ENCODE results near the gene PHLPP1. TPM values are rescaled to one million over a fixed set of nuclear protein-coding genes. Genes with fewer than 3 reads are reported as not detected.

PHLPP1 gene
- total and polyA plus RNA-seq, 4 experiments from 2014 or later = 0.36 to 7.8 (median 6.3) TPM; not detected in 1

- H3K9me3 ChIP-seq (ENCODE audit: control insufficient read depth in 1 of 2, low read length in 2 of 2) = no peaks in the 10 kb centered on the region
- no peak for DNase-seq
- Mint-ChIP-seq H3K9me3 (no peaks in the 10 kb centered on the region), H3K27ac (no peak overlapping the region), H3K27me3 (no peaks in the 10 kb centered on the region), H3K4me3 (no peak overlapping the region), H3K4me1 (peaks cover 0 to 3% (median 0%) of the 10 kb centered on the region in 4 donors), H3K36me3 (peaks cover 0 to 6% of the 10 kb centered on the region in 2 donors)
- H3K27me3 ChIP-seq (ENCODE audit: insufficient read depth, low read length) = no peaks in the 10 kb centered on the region
- ChIA-PET POLR2A (ENCODE audit: partially characterized antibody) (no interaction called here), CTCF (ENCODE audit: partially characterized antibody) (no interaction called here)
- H3K4me3 ChIP-seq (ENCODE audit: low read length in 2 of 2) = no peak overlapping the region
- H3K27ac ChIP-seq (ENCODE audit: low read depth, low read length) = no peak overlapping the region
- intact Hi-C loops (cut with micrococcal nuclease) = no loop called here
- no peaks in the 10 kb centered on the region for H3K36me3 ChIP-seq (ENCODE audit: insufficient read depth, low read length)
- no peaks in the 10 kb centered on the region for H3K4me1 ChIP-seq (ENCODE audit: insufficient read depth, low read length)
Observed at GRCh38 chr18:62877411-62878221, 162.3 kb downstream of the PHLPP1 start.

DNA sequence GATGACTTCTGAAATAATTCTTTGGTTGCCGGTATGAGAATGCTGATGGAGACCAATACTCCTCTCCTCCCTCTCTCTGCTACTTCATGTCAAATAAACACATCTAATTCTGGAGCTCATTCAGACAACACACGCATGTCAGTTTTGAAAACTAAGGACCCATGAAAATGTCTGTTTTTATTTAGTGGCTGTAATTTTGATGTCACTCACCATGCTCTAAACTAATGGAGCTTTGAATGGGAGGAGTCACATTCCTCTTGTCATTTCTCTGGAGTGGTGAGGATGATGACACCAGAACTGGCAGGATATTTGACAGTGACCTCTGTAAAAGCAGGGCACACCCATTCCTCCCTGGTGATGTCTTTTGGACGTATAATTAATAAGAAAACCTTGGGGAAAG lies 163.0 kb downstream of the PHLPP1 start:
- H3K36me3 ChIP-seq (ENCODE audit: insufficient read depth, low read length) = no peaks in the 10 kb centered on the region
- peaks cover 0 to 6% of the 10 kb centered on the region in 2 donors for H3K36me3 Mint-ChIP-seq
- H3K4me3 Mint-ChIP-seq = no peak overlapping the region
- no peaks in the 10 kb centered on the region for H3K9me3 Mint-ChIP-seq
- ChIA-PET POLR2A (ENCODE audit: partially characterized antibody) (no interaction called here), CTCF (ENCODE audit: partially characterized antibody) (no interaction called here)
- H3K4me1 ChIP-seq (ENCODE audit: insufficient read depth, low read length) = no peaks in the 10 kb centered on the region
- intact Hi-C loops (cut with micrococcal nuclease) = no loop called here
- no peaks in the 10 kb centered on the region for H3K27me3 ChIP-seq (ENCODE audit: insufficient read depth, low read length)
- no peak overlapping the region for H3K27ac Mint-ChIP-seq
- H3K4me3 ChIP-seq (ENCODE audit: low read length in 2 of 2) = no peak overlapping the region
- DNase-seq = no peak
- H3K9me3 ChIP-seq (ENCODE audit: control insufficient read depth in 1 of 2, low read length in 2 of 2) = no peaks in the 10 kb centered on the region
- H3K27me3 Mint-ChIP-seq = no peaks in the 10 kb centered on the region
- H3K27ac ChIP-seq (ENCODE audit: low read depth, low read length) = no peak overlapping the region
- peaks cover 0 to 3% (median 0%) of the 10 kb centered on the region in 4 donors for H3K4me1 Mint-ChIP-seq

DNA sequence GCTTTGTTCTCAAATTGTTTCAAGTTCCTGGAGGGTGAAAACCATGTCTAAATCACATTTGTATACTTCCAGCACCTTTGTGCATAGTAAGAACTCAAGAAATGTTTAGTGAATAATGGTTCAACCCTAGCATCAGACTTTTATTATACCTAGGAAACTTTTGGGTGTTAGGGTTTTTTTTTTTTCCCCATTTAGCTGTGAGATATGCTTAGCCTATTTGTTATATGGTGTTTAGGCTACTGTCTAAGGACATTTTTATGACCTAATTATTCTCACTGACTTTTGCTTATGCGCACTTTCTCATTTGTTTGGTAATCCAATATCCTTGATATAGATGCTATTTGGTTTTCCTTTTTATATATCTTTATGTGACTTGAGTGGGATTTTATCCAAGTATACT lies 164.7 kb downstream of the PHLPP1 start:
- no peak overlapping the region for H3K4me3 Mint-ChIP-seq
- Histone ChIP-seq H3K27ac (ENCODE audit: low read depth, low read length) (no peak overlapping the region), H3K27me3 (ENCODE audit: insufficient read depth, low read length) (no peaks in the 10 kb centered on the region), H3K4me3 (ENCODE audit: low read length in 2 of 2) (no peak overlapping the region), H3K9me3 (ENCODE audit: control insufficient read depth in 1 of 2, low read length in 2 of 2) (no peaks in the 10 kb centered on the region), H3K36me3 (ENCODE audit: insufficient read depth, low read length) (no peaks in the 10 kb centered on the region), H3K4me1 (ENCODE audit: insufficient read depth, low read length) (no peaks in the 10 kb centered on the region)
- DNase-seq = no peak
- CTCF ChIA-PET (ENCODE audit: partially characterized antibody) = no interaction called here
- no peak overlapping the region for H3K27ac Mint-ChIP-seq
- peaks cover 0 to 3% (median 0%) of the 10 kb centered on the region in 4 donors for H3K4me1 Mint-ChIP-seq
- peaks cover 0 to 6% of the 10 kb centered on the region in 2 donors for H3K36me3 Mint-ChIP-seq
- H3K27me3 Mint-ChIP-seq = no peaks in the 10 kb centered on the region
- no peaks in the 10 kb centered on the region for H3K9me3 Mint-ChIP-seq
- intact Hi-C loops (cut with micrococcal nuclease) = no loop called here
- POLR2A ChIA-PET (ENCODE audit: partially characterized antibody) = no interaction called here

- Mint-ChIP-seq H3K4me1 (peaks cover 0 to 4% (median 0%) of the 10 kb centered on the region in 4 donors), H3K36me3 (peaks cover 0 to 6% of the 10 kb centered on the region in 2 donors), H3K27me3 (no peaks in the 10 kb centered on the region), H3K4me3 (no peak overlapping the region), H3K27ac (no peak overlapping the region), H3K9me3 (no peaks in the 10 kb centered on the region)
- H3K27me3 ChIP-seq (ENCODE audit: insufficient read depth, low read length) = no peaks in the 10 kb centered on the region
- H3K4me3 ChIP-seq (ENCODE audit: low read length in 2 of 2) = no peak overlapping the region
- ChIA-PET CTCF (ENCODE audit: partially characterized antibody) (no interaction called here), POLR2A (ENCODE audit: partially characterized antibody) (no interaction called here)
- H3K27ac ChIP-seq (ENCODE audit: low read depth, low read length) = no peak overlapping the region
- intact Hi-C loops (cut with micrococcal nuclease) = no loop called here
- H3K36me3 ChIP-seq (ENCODE audit: insufficient read depth, low read length) = no peaks in the 10 kb centered on the region
- no peaks in the 10 kb centered on the region for H3K4me1 ChIP-seq (ENCODE audit: insufficient read depth, low read length)
- H3K9me3 ChIP-seq (ENCODE audit: control insufficient read depth in 1 of 2, low read length in 2 of 2) = no peaks in the 10 kb centered on the region
- no peak for DNase-seq
Observed at GRCh38 chr18:62880673-62881364, 165.5 kb downstream of the PHLPP1 start.

- Mint-ChIP-seq H3K27me3 (no peaks in the 10 kb centered on the region), H3K27ac (no peak overlapping the region), H3K4me3 (no peak overlapping the region), H3K9me3 (no peaks in the 10 kb centered on the region), H3K4me1 (peaks cover 0 to 5% (median 0%) of the 10 kb centered on the region in 4 donors), H3K36me3 (peaks cover 0 to 6% of the 10 kb centered on the region in 2 donors)
- H3K4me1 ChIP-seq (ENCODE audit: insufficient read depth, low read length) = no peaks in the 10 kb centered on the region
- DNase-seq = no peak
- ChIA-PET POLR2A (ENCODE audit: partially characterized antibody) (no interaction called here), CTCF (ENCODE audit: partially characterized antibody) (no interaction called here)
- no peaks in the 10 kb centered on the region for H3K9me3 ChIP-seq (ENCODE audit: control insufficient read depth in 1 of 2, low read length in 2 of 2)
- no peaks in the 10 kb centered on the region for H3K27me3 ChIP-seq (ENCODE audit: insufficient read depth, low read length)
- H3K4me3 ChIP-seq (ENCODE audit: low read length in 2 of 2) = no peak overlapping the region
- intact Hi-C loops (cut with micrococcal nuclease) = no loop called here
- H3K36me3 ChIP-seq (ENCODE audit: insufficient read depth, low read length) = no peaks in the 10 kb centered on the region
- no peak overlapping the region for H3K27ac ChIP-seq (ENCODE audit: low read depth, low read length)
Observed at GRCh38 chr18:62881509-62882016, 166.2 kb downstream of the PHLPP1 start.

GRCh38 chr18:62883937-62884735 lies 168.8 kb downstream of the PHLPP1 start:
- H3K4me3 Mint-ChIP-seq = no peak overlapping the region
- ChIA-PET POLR2A (ENCODE audit: partially characterized antibody) (no interaction called here), CTCF (ENCODE audit: partially characterized antibody) (interaction anchor here (0.6 kb wide), 1 partner anchor 34 kb away, joined by 3 read pairs; no protein-coding TSS in a partner anchor)
- H3K27ac ChIP-seq (ENCODE audit: low read depth, low read length) = no peak overlapping the region
- H3K9me3 ChIP-seq (ENCODE audit: control insufficient read depth in 1 of 2, low read length in 2 of 2) = no peaks in the 10 kb centered on the region
- intact Hi-C loops (cut with micrococcal nuclease) = no loop called here
- H3K4me1 Mint-ChIP-seq = peaks cover 0 to 3% (median 0%) of the 10 kb centered on the region in 4 donors
- no peak overlapping the region for H3K4me3 ChIP-seq (ENCODE audit: low read length in 2 of 2)
- no peaks in the 10 kb centered on the region for H3K4me1 ChIP-seq (ENCODE audit: insufficient read depth, low read length)
- no peak overlapping the region for H3K27ac Mint-ChIP-seq
- no peaks in the 10 kb centered on the region for H3K27me3 ChIP-seq (ENCODE audit: insufficient read depth, low read length)
- peaks cover 0 to 6% of the 10 kb centered on the region in 2 donors for H3K36me3 Mint-ChIP-seq
- H3K27me3 Mint-ChIP-seq = no peaks in the 10 kb centered on the region
- no peak for DNase-seq
- H3K9me3 Mint-ChIP-seq = no peaks in the 10 kb centered on the region
- no peaks in the 10 kb centered on the region for H3K36me3 ChIP-seq (ENCODE audit: insufficient read depth, low read length)

DNA sequence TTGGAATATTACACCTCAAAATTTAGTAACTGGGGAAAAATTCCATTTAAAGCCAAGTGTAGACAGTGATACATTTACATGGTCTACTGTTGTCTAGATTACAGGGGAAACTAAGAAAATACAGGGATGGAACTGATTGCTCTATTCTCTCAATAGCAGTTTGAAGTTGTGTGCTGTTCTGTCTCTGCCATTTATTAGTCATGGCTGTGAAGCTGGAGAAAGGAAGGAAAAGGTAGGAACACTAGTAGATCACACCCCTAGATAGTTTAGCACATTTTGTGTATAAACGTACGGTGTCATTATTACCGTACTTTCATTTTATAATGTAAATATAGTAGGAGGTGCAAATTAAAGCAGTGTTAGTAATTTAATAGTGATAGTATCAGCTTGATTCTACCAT lies 170.5 kb downstream of the PHLPP1 start:
- no peaks in the 10 kb centered on the region for H3K9me3 Mint-ChIP-seq
- no peak overlapping the region for H3K27ac ChIP-seq (ENCODE audit: low read depth, low read length)
- H3K36me3 ChIP-seq (ENCODE audit: insufficient read depth, low read length) = no peaks in the 10 kb centered on the region
- H3K9me3 ChIP-seq (ENCODE audit: control insufficient read depth in 1 of 2, low read length in 2 of 2) = no peaks in the 10 kb centered on the region
- intact Hi-C loops (cut with micrococcal nuclease) = no loop called here
- CTCF ChIA-PET (ENCODE audit: partially characterized antibody) = no interaction called here
- H3K36me3 Mint-ChIP-seq = peaks cover 0 to 9% of the 10 kb centered on the region in 2 donors
- no peak overlapping the region for H3K27ac Mint-ChIP-seq
- H3K4me1 Mint-ChIP-seq = peaks cover 0 to 2% (median 0%) of the 10 kb centered on the region in 4 donors
- POLR2A ChIA-PET (ENCODE audit: partially characterized antibody) = no interaction called here
- H3K4me3 ChIP-seq (ENCODE audit: low read length in 2 of 2) = no peak overlapping the region
- DNase-seq = no peak
- H3K27me3 Mint-ChIP-seq = no peaks in the 10 kb centered on the region
- no peak overlapping the region for H3K4me3 Mint-ChIP-seq
- no peaks in the 10 kb centered on the region for H3K4me1 ChIP-seq (ENCODE audit: insufficient read depth, low read length)
- no peaks in the 10 kb centered on the region for H3K27me3 ChIP-seq (ENCODE audit: insufficient read depth, low read length)
